Mesothelial cell of epicardium (in vitro differentiated cells): ENCODE data around the gene CNIH2. TPM values are rescaled to one million over a fixed set of nuclear protein-coding genes. Genes with fewer than 3 reads are reported as not detected.

Experiments used
- DNase-seq, 2 experiments: peaks; one replicate each; pipeline ENCODE4 v3.0.0; 2021; ENCODE audit warnings: low spot score in 2 of 2; ENCODE audit not compliant: unreplicated experiment in 2 of 2
- H3K27ac Mint-ChIP-seq: 2 replicates; pipeline ENCODE4 v1.8.0; 2021; ENCODE audit warnings: mixed read lengths
- H3K27me3 Mint-ChIP-seq: 2 replicates; pipeline ENCODE4 v1.8.0; 2021; ENCODE audit warnings: low read depth, mixed read lengths
- H3K36me3 Mint-ChIP-seq: 2 replicates; pipeline ENCODE4 v1.8.0; 2021; ENCODE audit warnings: mixed read lengths
- H3K4me1 Mint-ChIP-seq: 2 replicates; pipeline ENCODE4 v1.8.0; 2021; ENCODE audit warnings: mixed read lengths
- H3K4me3 Mint-ChIP-seq: 2 replicates; pipeline ENCODE4 v1.8.0; 2021; ENCODE audit warnings: mild to moderate bottlenecking, moderate library complexity, mixed read lengths
- H3K9me3 Mint-ChIP-seq: 2 replicates; pipeline ENCODE4 v1.8.0; 2021; ENCODE audit warnings: mixed read lengths
- CTCF ChIP-seq: fragments of 200-600 bp; sonication (generic); IDR thresholded peaks from one replicate; pipeline ENCODE4 v1.5.0; 2021; ENCODE audit warnings: antibody characterized with exemption; ENCODE audit not compliant: unreplicated experiment
- total RNA-seq: library from RNA; stranded (reverse); gene quantifications from 3 replicates; pipeline ENCODE4 v1.2.1, GENCODE V29; 2021

The CNIH2 gene
- total RNA-seq, 1 donor from 2014 or later: 10.2 TPM

- no peak within 1 kb of the TSS for H3K27ac Mint-ChIP-seq
- H3K4me1 Mint-ChIP-seq: peaks cover 32% of the 10 kb centered on the region
- no peaks in the 10 kb centered on the region for H3K9me3 Mint-ChIP-seq
- no peaks in the 10 kb centered on the region for H3K36me3 Mint-ChIP-seq
- H3K4me3 Mint-ChIP-seq: peak within 1 kb of the TSS; percentile 83
- DNase-seq: no peak
- H3K27me3 Mint-ChIP-seq: peaks cover 50% of the 10 kb centered on the region
- no peak for TF ChIP-seq CTCF
Observed at GRCh38 chr11:66291706-66292542, 13.9 kb downstream of the CNIH2 start, which contains the start of gene TMEM151A. TSS of gene TMEM151A (plus strand) at chr11:66291894. CDS start at chr11:66292014, 120 bp downstream.

- Mint-ChIP-seq H3K4me3 (peak overlapping the region; percentile 47), H3K4me1 (peaks cover 29% of the 10 kb centered on the region), H3K27me3 (peaks cover 56% of the 10 kb centered on the region), H3K9me3 (no peaks in the 10 kb centered on the region), H3K36me3 (no peaks in the 10 kb centered on the region), H3K27ac (no peak overlapping the region)
- TF ChIP-seq CTCF: no peak
- no peak for DNase-seq
Observed at GRCh38 chr11:66292543-66293332, 14.8 kb downstream of the CNIH2 start.

- DNase-seq: no peak
- no peak for TF ChIP-seq CTCF
- Mint-ChIP-seq H3K27ac (no peak overlapping the region), H3K9me3 (no peaks in the 10 kb centered on the region), H3K36me3 (no peaks in the 10 kb centered on the region), H3K4me3 (peak overlapping the region; percentile 2), H3K4me1 (peaks cover 25% of the 10 kb centered on the region), H3K27me3 (peaks cover 59% of the 10 kb centered on the region)
Observed at GRCh38 chr11:66293352-66293751, 15.4 kb downstream of the CNIH2 start.

GRCh38 chr11:66293777-66294625 lies 16.0 kb downstream of the CNIH2 start:
- Mint-ChIP-seq H3K9me3 (no peaks in the 10 kb centered on the region), H3K27me3 (peaks cover 60% of the 10 kb centered on the region), H3K36me3 (no peaks in the 10 kb centered on the region), H3K27ac (no peak overlapping the region), H3K4me3 (no peak overlapping the region), H3K4me1 (peaks cover 23% of the 10 kb centered on the region)
- TF ChIP-seq CTCF: no peak
- DNase-seq: no peak
